ENCODE data around the gene ZBTB12.
"Not testable (repeated sequence)": the region's sequence is repeated elsewhere in the genome, so short reads cannot be mapped to it uniquely, and the experiment has no call there.

ZBTB12 gene

GRCh38 chr6:31901953-31902643 lies at the start of gene ZBTB12:
Gene ZBTB12, minus strand, starts transcription at chr6:31902086. Its CDS starts 781 bp downstream, at chr6:31901305.
- DNase-seq (ENCODE audit: low spot score), result peak; percentile 92

GRCh38 chr6:31949926-31950548 lies 48.2 kb upstream of the ZBTB12 start:
- no peak for DNase-seq (ENCODE audit: low spot score)

GRCh38 chr6:31948753-31949413 lies 47.0 kb upstream of the ZBTB12 start:
- DNase-seq (ENCODE audit: low spot score), result no peak

- no peak for DNase-seq (ENCODE audit: low spot score)
Observed at GRCh38 chr6:31948306-31948705, 46.4 kb upstream of the ZBTB12 start.

GRCh38 chr6:31947864-31948263 lies 46.0 kb upstream of the ZBTB12 start:
- DNase-seq (ENCODE audit: low spot score), result no peak

- DNase-seq (ENCODE audit: low spot score), result no peak
Observed at GRCh38 chr6:31947070-31947675, 45.3 kb upstream of the ZBTB12 start.

GRCh38 chr6:31946370-31946885 lies 44.5 kb upstream of the ZBTB12 start:
- no peak for DNase-seq (ENCODE audit: low spot score)

GRCh38 chr6:31945507-31946369 lies 43.9 kb upstream of the ZBTB12 start, which contains the start of gene CFB:
Gene CFB, plus strand, starts transcription at chr6:31946095. Its CDS starts 127 bp downstream, at chr6:31946222.
- no peak for DNase-seq (ENCODE audit: low spot score)

GRCh38 chr6:31945154-31945506 lies 43.2 kb upstream of the ZBTB12 start:
- DNase-seq (ENCODE audit: low spot score), result no peak

GRCh38 chr6:31943742-31944141 lies 41.9 kb upstream of the ZBTB12 start:
- DNase-seq (ENCODE audit: low spot score), result no peak

- no peak for DNase-seq (ENCODE audit: low spot score)
Observed at GRCh38 chr6:31940256-31940664, 38.4 kb upstream of the ZBTB12 start.

- no peak for DNase-seq (ENCODE audit: low spot score)
Observed at GRCh38 chr6:31935823-31936222, 33.9 kb upstream of the ZBTB12 start.

- no peak for DNase-seq (ENCODE audit: low spot score)
Observed at GRCh38 chr6:31935021-31935420, 33.1 kb upstream of the ZBTB12 start.

GRCh38 chr6:31933537-31933936 lies 31.7 kb upstream of the ZBTB12 start:
- no peak for DNase-seq (ENCODE audit: low spot score)

GRCh38 chr6:31932137-31932536 lies 30.3 kb upstream of the ZBTB12 start:
- DNase-seq (ENCODE audit: low spot score), result not testable (repeated sequence)

GRCh38 chr6:31930962-31931361 lies 29.1 kb upstream of the ZBTB12 start:
- no peak for DNase-seq (ENCODE audit: low spot score)

- no peak for DNase-seq (ENCODE audit: low spot score)
Observed at GRCh38 chr6:31928672-31928939, 26.7 kb upstream of the ZBTB12 start.

- no peak for DNase-seq (ENCODE audit: low spot score)
Observed at GRCh38 chr6:31927863-31928671, 26.2 kb upstream of the ZBTB12 start.

- DNase-seq (ENCODE audit: low spot score), result no peak
Observed at GRCh38 chr6:31927242-31927862, 25.5 kb upstream of the ZBTB12 start, which contains the start of gene C2. Gene C2, plus strand, starts transcription at chr6:31927717. Its CDS starts 36 bp downstream, at chr6:31927753.

- peak; percentile 51 for DNase-seq (ENCODE audit: low spot score)
Observed at GRCh38 chr6:31922942-31923341, 21.1 kb upstream of the ZBTB12 start.
